Fibroblast of pulmonary artery (primary cell): Measurements from ENCODE around the gene LIMCH1.

Experiments
- DNase-seq: peaks from one replicate; pipeline ENCODE4 v3.0.0-alpha.2; 2010; ENCODE audit warnings: low read depth
- H3K4me3 ChIP-seq: replicated peaks from 2 replicates; pipeline ENCODE4 v1.5.1; 2011; ENCODE audit warnings: low read depth, mild to moderate bottlenecking, control low read depth, low read length, moderate library complexity
- TF ChIP-seq, protein P1 (sequence below): IDR thresholded peaks from 2 replicates; pipeline ENCODE4 v1.5.1; 2011; ENCODE audit warnings: mild to moderate bottlenecking, control low read depth, low read length, inconsistent platforms; ENCODE audit errors: missing control alignments

Gene LIMCH1

DNA sequence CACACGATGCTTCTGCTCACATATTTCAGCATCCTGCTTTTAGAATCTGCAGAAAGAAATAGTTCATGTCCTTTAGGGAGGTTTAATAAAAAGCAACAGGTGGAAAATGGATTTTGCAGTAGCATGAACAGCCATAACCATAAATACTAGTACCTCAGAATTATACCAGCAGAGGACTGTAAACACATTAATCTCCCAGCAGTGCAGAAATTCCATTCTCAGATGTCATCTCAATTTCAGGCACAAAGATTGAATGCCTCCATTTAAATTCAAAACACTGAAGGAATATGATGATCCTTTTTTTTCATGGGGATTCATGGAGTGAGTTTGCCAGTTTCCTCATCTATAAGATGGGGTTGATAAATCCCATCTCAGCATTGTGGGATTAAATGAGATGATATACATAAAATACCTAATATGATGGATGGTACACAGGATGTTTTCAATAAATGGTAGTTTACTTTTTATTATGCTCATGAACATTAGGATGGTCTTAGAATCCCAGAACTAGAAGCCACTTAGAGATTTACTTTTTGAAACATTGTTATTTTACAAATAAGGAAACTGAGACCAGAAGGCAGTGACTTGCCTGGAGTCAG lies 566 bp upstream of the LIMCH1 start:
- TF ChIP-seq, protein P1, sequence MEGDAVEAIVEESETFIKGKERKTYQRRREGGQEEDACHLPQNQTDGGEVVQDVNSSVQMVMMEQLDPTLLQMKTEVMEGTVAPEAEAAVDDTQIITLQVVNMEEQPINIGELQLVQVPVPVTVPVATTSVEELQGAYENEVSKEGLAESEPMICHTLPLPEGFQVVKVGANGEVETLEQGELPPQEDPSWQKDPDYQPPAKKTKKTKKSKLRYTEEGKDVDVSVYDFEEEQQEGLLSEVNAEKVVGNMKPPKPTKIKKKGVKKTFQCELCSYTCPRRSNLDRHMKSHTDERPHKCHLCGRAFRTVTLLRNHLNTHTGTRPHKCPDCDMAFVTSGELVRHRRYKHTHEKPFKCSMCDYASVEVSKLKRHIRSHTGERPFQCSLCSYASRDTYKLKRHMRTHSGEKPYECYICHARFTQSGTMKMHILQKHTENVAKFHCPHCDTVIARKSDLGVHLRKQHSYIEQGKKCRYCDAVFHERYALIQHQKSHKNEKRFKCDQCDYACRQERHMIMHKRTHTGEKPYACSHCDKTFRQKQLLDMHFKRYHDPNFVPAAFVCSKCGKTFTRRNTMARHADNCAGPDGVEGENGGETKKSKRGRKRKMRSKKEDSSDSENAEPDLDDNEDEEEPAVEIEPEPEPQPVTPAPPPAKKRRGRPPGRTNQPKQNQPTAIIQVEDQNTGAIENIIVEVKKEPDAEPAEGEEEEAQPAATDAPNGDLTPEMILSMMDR = no peak
- DNase-seq = no peak
- H3K4me3 ChIP-seq = no peak overlapping the region

GRCh38 chr4:41538887-41539498 lies 1.0 kb downstream of the LIMCH1 start:
- TF ChIP-seq, protein P1 = no peak
- H3K4me3 ChIP-seq = no peak overlapping the region
- no peak for DNase-seq

DNA sequence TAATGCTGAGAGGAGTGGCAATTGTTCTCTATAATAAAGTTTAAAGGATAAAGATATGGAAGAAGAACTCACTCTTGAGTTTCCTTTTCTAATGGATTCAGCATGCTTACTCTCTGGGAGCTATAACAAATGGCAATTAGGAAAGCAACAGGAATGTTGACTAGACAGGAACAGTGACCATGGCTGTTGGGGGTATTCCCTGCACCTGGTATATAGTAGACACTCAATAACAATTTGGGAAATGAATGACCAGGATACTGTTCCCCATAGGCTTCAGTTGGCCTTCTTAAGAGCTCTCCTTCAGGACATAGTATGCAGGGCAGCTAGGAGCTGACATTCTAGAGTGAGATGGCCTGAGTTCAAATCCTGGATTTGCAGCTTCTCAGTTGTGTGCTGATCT lies 1.8 kb downstream of the LIMCH1 start:
- DNase-seq = no peak
- TF ChIP-seq, protein P1 = no peak
- no peak overlapping the region for H3K4me3 ChIP-seq

DNA sequence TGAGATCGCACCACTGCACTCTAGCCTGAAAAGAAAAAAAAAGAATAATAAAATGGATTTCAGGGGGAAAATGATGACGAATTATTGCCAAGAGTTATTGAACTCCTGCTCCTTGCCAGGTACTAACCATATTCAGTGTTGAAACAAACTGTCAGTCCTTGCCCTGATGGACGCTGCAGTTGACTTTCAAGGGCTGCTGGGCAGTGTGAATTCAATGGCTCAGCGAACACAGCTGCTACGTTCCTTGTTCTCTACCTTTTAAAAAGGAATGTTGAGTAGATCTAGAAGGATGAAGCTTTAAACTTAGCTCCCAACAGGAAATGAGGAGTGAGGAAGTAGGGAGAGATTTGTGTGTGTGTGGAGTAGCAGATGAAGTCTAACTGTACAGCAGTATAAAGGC lies 2.7 kb downstream of the LIMCH1 start:
- no peak overlapping the region for H3K4me3 ChIP-seq
- no peak for DNase-seq
- TF ChIP-seq, protein P1 = no peak

DNA sequence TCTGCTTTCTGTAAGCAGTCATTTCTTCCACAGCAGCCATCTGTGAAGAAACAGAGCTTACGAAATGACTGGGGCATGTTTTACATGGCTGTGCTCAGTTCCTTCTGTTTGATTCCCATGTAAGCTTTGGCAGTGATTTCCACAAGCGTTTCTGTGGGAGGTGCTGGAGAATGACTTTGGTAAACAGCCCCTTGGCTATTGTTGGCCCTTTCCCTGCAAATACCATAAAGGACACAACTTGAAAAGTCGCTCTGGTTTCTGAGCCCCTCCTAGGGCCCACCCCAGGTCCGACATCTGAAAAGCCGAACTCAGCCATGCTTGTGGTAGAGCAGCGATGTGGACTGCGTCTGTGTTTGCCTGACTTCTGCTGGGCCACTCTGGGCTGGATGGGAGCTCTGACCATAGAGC lies 3.7 kb downstream of the LIMCH1 start:
- TF ChIP-seq, protein P1 = no peak
- peak; percentile 48 for DNase-seq
- H3K4me3 ChIP-seq = no peak overlapping the region

- DNase-seq = peak; percentile 25
- TF ChIP-seq, protein P1 = no peak
- H3K4me3 ChIP-seq = no peak overlapping the region
Measured at GRCh38 chr4:41542526-41543275, 4.7 kb downstream of the LIMCH1 start.
